HG03378 (cell line): ENCODE data around the gene SLC46A1.

Experiments used
- ATAC-seq: cut with Tn5 transposase; IDR thresholded peaks from one replicate; pipeline ENCODE4 v1.9.1; 2021; ENCODE audit warnings: mild to moderate bottlenecking, moderate library complexity; ENCODE audit not compliant: unreplicated experiment

Gene SLC46A1

GRCh38 chr17:28384281-28385036 lies 21.6 kb downstream of the SLC46A1 start:
- ATAC-seq, result peak; percentile 73

- ATAC-seq, result no peak
These were observed 24.7 kb downstream of the SLC46A1 start for GRCh38 chr17:28381141-28381825.

- no peak for ATAC-seq
These were observed 25.9 kb downstream of the SLC46A1 start for GRCh38 chr17:28379814-28380801.

GRCh38 chr17:28372945-28373274 lies 33.1 kb downstream of the SLC46A1 start:
- ATAC-seq, result no peak

GRCh38 chr17:28372203-28372944 lies 33.6 kb downstream of the SLC46A1 start:
- ATAC-seq, result peak; percentile 7

- peak; percentile 50 for ATAC-seq
These were observed 34.5 kb downstream of the SLC46A1 start, which contains the start of gene SARM1 for GRCh38 chr17:28371245-28372202. TSS of gene SARM1 (plus strand) at chr17:28371694. CDS start at chr17:28372033, 339 bp downstream.

GRCh38 chr17:28370744-28371103 lies 35.3 kb downstream of the SLC46A1 start:
- no peak for ATAC-seq

GRCh38 chr17:28370035-28370743 lies 35.8 kb downstream of the SLC46A1 start, which contains the start of gene VTN:
TSS of gene VTN (minus strand) at chr17:28370307. CDS start at chr17:28370203, 104 bp downstream.
- ATAC-seq, result no peak

GRCh38 chr17:28369684-28370034 lies 36.4 kb downstream of the SLC46A1 start:
- no peak for ATAC-seq

GRCh38 chr17:28368915-28369683 lies 36.9 kb downstream of the SLC46A1 start:
- ATAC-seq, result no peak

GRCh38 chr17:28368306-28368831 lies 37.6 kb downstream of the SLC46A1 start:
- ATAC-seq, result no peak

- ATAC-seq, result no peak
These were observed 38.2 kb downstream of the SLC46A1 start for GRCh38 chr17:28367641-28368305.

GRCh38 chr17:28366605-28367004 lies 39.4 kb downstream of the SLC46A1 start:
- no peak for ATAC-seq

- ATAC-seq, result no peak
These were observed 40.5 kb downstream of the SLC46A1 start for GRCh38 chr17:28365487-28365886.

GRCh38 chr17:28364665-28365363 lies 41.2 kb downstream of the SLC46A1 start, which contains the start of gene SEBOX:
TSS of gene SEBOX (minus strand) at chr17:28365199. CDS start at chr17:28365151, 48 bp downstream.
- ATAC-seq, result no peak
